Measurements from ENCODE around the gene ARHGAP19. TPM values are rescaled to one million over a fixed set of nuclear protein-coding genes. Genes with fewer than 3 reads are reported as not detected.

Gene ARHGAP19
- total and polyA plus RNA-seq, 2 of the 8 experiments (the other 6 are each of a cell fraction or from before 2014, with no cell fraction given): 13.3 to 32.1 TPM

GRCh38 chr10:97174941-97175340 is 117.5 kb downstream of the ARHGAP19 start:
- H3K4ac ChIP-seq (replicated peaks; ENCODE audit: insufficient read length, low read depth, low read length): no peak overlapping the region
- no peak overlapping the region for H4K91ac ChIP-seq (replicated peaks; ENCODE audit: insufficient read length, low read length)
- H3K4me2 ChIP-seq (ENCODE audit: insufficient read depth in 1 of 2, low read depth in 2 of 2, low read length in 2 of 2): no peak overlapping the region
- no peak overlapping the region for H3K23ac ChIP-seq (ENCODE audit: insufficient read length)
- H2BK12ac ChIP-seq (ENCODE audit: low read depth, low read length): no peak overlapping the region
- H3K4me1 ChIP-seq (replicated peaks in 1 of 4; ENCODE audit: control insufficient read depth in 3 of 4, insufficient read depth in 4 of 4, low read length in 3 of 4): peaks cover 0 to 2% (median 0%) of the 10 kb centered on the region in 4 experiments; a peak in 1 of 7 replicates
- H3K27ac ChIP-seq (ENCODE audit: low read depth, low read length): no peak overlapping the region
- no peak overlapping the region for H3K18ac ChIP-seq (ENCODE audit: extremely low read depth, low read length)
- H2AFZ ChIP-seq (ENCODE audit: low read length): no peak overlapping the region
- no peaks in the 10 kb centered on the region for H3K79me2 ChIP-seq (ENCODE audit: control insufficient read depth in 1 of 2, insufficient read depth in 2 of 2, low read length in 2 of 2)
- H3K79me1 ChIP-seq (ENCODE audit: low read depth, low read length): no peaks in the 10 kb centered on the region
- FAIRE-seq (no peak), DNase-seq (ENCODE audit: low read depth in 1 of 2, low spot score in 2 of 2) (no peak)
- H3K14ac ChIP-seq (ENCODE audit: insufficient read length): no peak overlapping the region
- H3K4me3 ChIP-seq (ENCODE audit: extremely low read depth in 1 of 4, insufficient read depth in 2 of 4, low read depth in 3 of 4, low read length in 4 of 4): no peak overlapping the region
- H3K36me3 ChIP-seq (ENCODE audit: control insufficient read depth in 2 of 4, insufficient read depth in 4 of 4, low read length in 3 of 4): no peaks in the 10 kb centered on the region
- no peak for TF ChIP-seq SAP30 (IDR thresholded peaks at IDR 0.05; ENCODE audit: insufficient read depth, insufficient replicate concordance, low read length)
- no peak for TF ChIP-seq CEBPB (IDR thresholded peaks at IDR 0.05; ENCODE audit: low read depth, low read length)
- no peak for TF ChIP-seq KDM5A (IDR thresholded peaks at IDR 0.05; ENCODE audit: low read length)
- no peak for TF ChIP-seq RXRA (IDR thresholded peaks at IDR 0.05; ENCODE audit: insufficient read depth, low read depth, low read length)
- no peak for TF ChIP-seq GABPA (IDR thresholded peaks at IDR 0.05; ENCODE audit: borderline replicate concordance, insufficient read depth, low read length)
- TF ChIP-seq, protein P1, sequence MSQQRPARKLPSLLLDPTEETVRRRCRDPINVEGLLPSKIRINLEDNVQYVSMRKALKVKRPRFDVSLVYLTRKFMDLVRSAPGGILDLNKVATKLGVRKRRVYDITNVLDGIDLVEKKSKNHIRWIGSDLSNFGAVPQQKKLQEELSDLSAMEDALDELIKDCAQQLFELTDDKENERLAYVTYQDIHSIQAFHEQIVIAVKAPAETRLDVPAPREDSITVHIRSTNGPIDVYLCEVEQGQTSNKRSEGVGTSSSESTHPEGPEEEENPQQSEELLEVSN (IDR thresholded peaks at IDR 0.05): no peak
- no peak for TF ChIP-seq TAF7 (optimal IDR thresholded peaks at IDR 0.05; ENCODE audit: borderline replicate concordance, low read depth, low read length)
- no peak overlapping the region for H3K9ac ChIP-seq (replicated peaks in 1 of 4; ENCODE audit: extremely low read depth in 1 of 4, low read depth in 3 of 4, low read length in 3 of 4)
- no peak overlapping the region for H2BK20ac ChIP-seq (ENCODE audit: low read length)
- H3K23me2 ChIP-seq (ENCODE audit: low read depth, low read length): no peaks in the 10 kb centered on the region; the same call in 1 of the 2 replicates
- H3K27me3 ChIP-seq (replicated peaks in 1 of 4; ENCODE audit: control insufficient read depth in 3 of 4, extremely low read depth in 1 of 4, insufficient read depth in 3 of 4, low read length in 3 of 4): peaks cover 0 to 4% (median 1%) of the 10 kb centered on the region in 4 experiments; a peak in 1 of 7 replicates
- no peak overlapping the region for H2BK15ac ChIP-seq (ENCODE audit: low read length)
- no peak overlapping the region for H3K56ac ChIP-seq (replicated peaks; ENCODE audit: insufficient read length, low read depth, low read length)
- H2AK5ac ChIP-seq (ENCODE audit: low read depth, low read length): no peak overlapping the region
- no peaks in the 10 kb centered on the region for H4K20me1 ChIP-seq (replicated peaks in 1 of 2; ENCODE audit: control insufficient read depth in 1 of 2, insufficient read depth in 2 of 2, low read length in 2 of 2)
- POLR2A ChIA-PET (ENCODE audit: partially characterized antibody): interaction anchor here (1.6 kb wide), 1 partner anchor 10 kb away, joined by 7 read pairs; no protein-coding TSS in a partner anchor
- H3K9me3 ChIP-seq (ENCODE audit: insufficient read depth in 2 of 2, low read depth in 1 of 2, low read length in 1 of 2): no peaks in the 10 kb centered on the region
- H4K8ac ChIP-seq (ENCODE audit: extremely low read depth, insufficient read depth, low read length): no peak overlapping the region
- CTCF ChIA-PET (ENCODE audit: partially characterized antibody): interaction anchor here (0.6 to 20.0 kb wide), 12 partner anchors 8 to 121 kb away, joined by 3 to 320 read pairs (median 4); no protein-coding TSS in a partner anchor
- no peak overlapping the region for H2BK5ac ChIP-seq (ENCODE audit: low read depth, low read length)
- H4K5ac ChIP-seq (ENCODE audit: insufficient read length, low read depth, low read length): no peak overlapping the region
- no peak overlapping the region for H2BK120ac ChIP-seq (replicated peaks; ENCODE audit: low read depth, low read length)
